CD14-positive monocyte (primary cell): ENCODE data around the gene POLL. TPM values are rescaled to one million over a fixed set of nuclear protein-coding genes. Genes with fewer than 3 reads are reported as not detected.

ENCODE experiments used
- DNase-seq, 3 donors: peaks; one replicate each; pipeline ENCODE4 v3.0.0-alpha.2; 2011 to 2022
- H2AFZ ChIP-seq: 2 replicates; pipeline ENCODE4 v1.6.0; 2012; ENCODE audit warnings: mild to moderate bottlenecking, low read depth, low read length, inconsistent platforms; ENCODE audit not compliant: insufficient read depth, poor library complexity, severe bottlenecking
- H3K27ac ChIP-seq, 2 donors: 1 replicate in 1 of 2; 2 replicates in 1 of 2; pipeline ENCODE4 v1.5.1; 2012 to 2013; ENCODE audit warnings: low read length in 2 of 2, control low read depth in 1 of 2, inconsistent platforms in 1 of 2, low read depth in 1 of 2, mild to moderate bottlenecking in 1 of 2
- H3K27me3 ChIP-seq, 2 donors: one replicate each; pipeline versions ENCODE4 v1.6.0 to v1.6.1; 2011 to 2013; ENCODE audit warnings: low read length in 2 of 2; ENCODE audit not compliant: control insufficient read depth in 2 of 2, insufficient read depth in 2 of 2
- H3K36me3 ChIP-seq, 2 donors: replicated peaks in 1 of 2; 1 replicate in 1 of 2; 2 replicates in 1 of 2; pipeline versions ENCODE4 v1.5.1 to v1.6.1; 2012 to 2013; ENCODE audit warnings: low read length in 2 of 2, control low read depth in 1 of 2, inconsistent platforms in 1 of 2, mild to moderate bottlenecking in 1 of 2; ENCODE audit not compliant: insufficient read depth in 2 of 2, control insufficient read depth in 1 of 2
- H3K4me1 ChIP-seq, 2 donors: 1 replicate in 1 of 2; 2 replicates in 1 of 2; pipeline versions ENCODE4 v1.5.1 to v1.6.1; 2012 to 2013; ENCODE audit warnings: low read length in 2 of 2, control low read depth in 1 of 2, inconsistent platforms in 1 of 2, mild to moderate bottlenecking in 1 of 2, moderate library complexity in 1 of 2; ENCODE audit not compliant: insufficient read depth in 2 of 2, control insufficient read depth in 1 of 2
- H3K4me2 ChIP-seq: replicated peaks from 2 replicates; pipeline ENCODE3; 2012; ENCODE audit warnings: low read length, moderate library complexity, mild to moderate bottlenecking; ENCODE audit not compliant: poor library complexity, severe bottlenecking; ENCODE audit errors: extremely low read depth
- H3K4me3 ChIP-seq, 3 experiments: fragments of 200-600 bp in 1 of 3; sonication (generic) in 1 of 3; replicated peaks in 1 of 3; 1 replicate in 2 of 3; 2 replicates in 1 of 3; pipeline ENCODE4 v1.5.1; 2011 to 2013; ENCODE audit warnings: low read length in 3 of 3, mild to moderate bottlenecking in 3 of 3, control low read depth in 2 of 3, low read depth in 2 of 3, inconsistent platforms in 1 of 3, moderate library complexity in 1 of 3
- H3K79me2 ChIP-seq: 2 replicates; pipeline ENCODE4 v1.6.0; 2012; ENCODE audit warnings: mild to moderate bottlenecking, control low read depth, inconsistent platforms, low read length, moderate library complexity; ENCODE audit not compliant: insufficient read depth
- H3K9ac ChIP-seq: 2 replicates; pipeline ENCODE4 v1.6.0; 2017; ENCODE audit warnings: low read length, mild to moderate bottlenecking; ENCODE audit not compliant: insufficient read depth, poor library complexity, severe bottlenecking
- H3K9me3 ChIP-seq, 2 donors: replicated peaks in 1 of 2; 1 replicate in 1 of 2; 2 replicates in 1 of 2; pipeline versions ENCODE4 v1.5.1 to v1.6.1; 2012 to 2013; ENCODE audit warnings: low read length in 2 of 2, control low read depth in 1 of 2; ENCODE audit not compliant: control insufficient read depth in 1 of 2, insufficient read depth in 1 of 2
- H4K20me1 ChIP-seq: 2 replicates; pipeline ENCODE4 v1.6.0; 2012; ENCODE audit warnings: mild to moderate bottlenecking, low read length, control low read depth, moderate library complexity; ENCODE audit not compliant: insufficient read depth
- H3K27ac Mint-ChIP-seq, 7 donors: one replicate each; pipeline ENCODE4 v1.8.0; 2020; ENCODE audit warnings: mild to moderate bottlenecking in 7 of 7, mixed read lengths in 7 of 7, moderate library complexity in 6 of 7, inconsistent platforms in 2 of 7
- H3K27me3 Mint-ChIP-seq, 3 donors: one replicate each; pipeline ENCODE4 v1.8.0; 2021 to 2022; ENCODE audit warnings: low read depth in 3 of 3, mild to moderate bottlenecking in 3 of 3, mixed read lengths in 3 of 3, moderate library complexity in 3 of 3, inconsistent platforms in 1 of 3
- H3K36me3 Mint-ChIP-seq, 2 donors: one replicate each; pipeline ENCODE4 v1.8.0; 2020; ENCODE audit warnings: mixed read lengths in 2 of 2, inconsistent platforms in 1 of 2, mild to moderate bottlenecking in 1 of 2
- H3K4me1 Mint-ChIP-seq: one replicate; pipeline ENCODE4 v1.8.0; 2020; ENCODE audit warnings: mild to moderate bottlenecking, mixed read lengths
- H3K4me3 Mint-ChIP-seq, 2 donors: one replicate each; pipeline ENCODE4 v1.8.0; 2020; ENCODE audit warnings: mild to moderate bottlenecking in 2 of 2, mixed read lengths in 2 of 2, moderate library complexity in 1 of 2
- H3K9me3 Mint-ChIP-seq, 7 donors: one replicate each; pipeline ENCODE4 v1.8.0; 2020 to 2022; ENCODE audit warnings: mixed read lengths in 7 of 7, mild to moderate bottlenecking in 6 of 7, moderate library complexity in 6 of 7, inconsistent platforms in 2 of 7
- CTCF ChIP-seq: fragments of 200-600 bp; IDR thresholded peaks from one replicate; pipeline ENCODE4 v1.8.0; 2022; ENCODE audit warnings: antibody characterized with exemption, mild to moderate bottlenecking
- WGBS: methylation state at CpG from one replicate; pipeline ENCODE4 v1.1.5; 2013; ENCODE audit warnings: missing lambda C conversion rate; ENCODE audit not compliant: insufficient coverage; 5-methylcytosine and 5-hydroxymethylcytosine counted together
- intact Hi-C, 2 donors: fragments of 100-400 bp; cut with micrococcal nuclease; formaldehyde crosslinking; loops; one replicate each; pipeline versions ENCODE4 v1.15.0 to v1.15.1; 2023
- polyA plus RNA-seq, 3 donors: library from polyadenylated mRNA; depleted of rRNA in 1 of 3; unstranded in 2 of 3; stranded (reverse) in 1 of 3; fragments of 300-500 nt in 2 of 3; fragments of >200 nt in 1 of 3; fragmentation: Illumina TruSeq in 2 of 3; gene quantifications; 1 replicate in 2 of 3; 2 replicates in 1 of 3; pipeline ENCODE4 v1.2.3, GENCODE V29; 2012 to 2021

Gene POLL
- polyA plus RNA-seq, 3 donors, result 9.9 to 37.0 (median 10.6) TPM

- no peaks in the 10 kb centered on the region for H3K9me3 ChIP-seq
- no CpG with 5 or more reads among the region's 2 CpGs for WGBS
- no peaks in the 10 kb centered on the region for H3K27me3 ChIP-seq
- no peak for TF ChIP-seq CTCF
- peaks cover 10% of the 10 kb centered on the region for H3K4me1 Mint-ChIP-seq
- no peak overlapping the region for H3K4me3 Mint-ChIP-seq
- intact Hi-C loops, result no loop called here
- no peak overlapping the region for H2AFZ ChIP-seq
- H3K4me3 ChIP-seq, result no peak overlapping the region
- H3K36me3 ChIP-seq, result peaks cover 4 to 8% of the 10 kb centered on the region in 2 donors
- H4K20me1 ChIP-seq, result no peaks in the 10 kb centered on the region
- no peak overlapping the region for H3K27ac ChIP-seq
- no peaks in the 10 kb centered on the region for H3K79me2 ChIP-seq
- DNase-seq, result no peak
- peaks cover 3 to 15% (median 13%) of the 10 kb centered on the region in 3 donors for H3K27me3 Mint-ChIP-seq
- H3K27ac Mint-ChIP-seq, result no peak overlapping the region
- H3K36me3 Mint-ChIP-seq, result peaks cover 10 to 16% of the 10 kb centered on the region in 2 donors
- peaks cover 0 to 4% of the 10 kb centered on the region in 2 donors for H3K4me1 ChIP-seq
- H3K9ac ChIP-seq, result no peak overlapping the region
- no peaks in the 10 kb centered on the region for H3K9me3 Mint-ChIP-seq
- no peak overlapping the region for H3K4me2 ChIP-seq
Measured at GRCh38 chr10:101558204-101558603, 29.9 kb downstream of the POLL start.

GRCh38 chr10:101557541-101557940, 30.5 kb downstream of the POLL start:
- intact Hi-C loops, result no loop called here
- Histone ChIP-seq H4K20me1 (no peaks in the 10 kb centered on the region), H3K4me3 (no peak overlapping the region), H3K36me3 (peaks cover 4 to 15% of the 10 kb centered on the region in 2 donors), H3K79me2 (no peaks in the 10 kb centered on the region), H3K9ac (no peak overlapping the region), H3K4me2 (no peak overlapping the region), H2AFZ (no peak overlapping the region), H3K27ac (no peak overlapping the region), H3K27me3 (no peaks in the 10 kb centered on the region), H3K4me1 (peaks cover 0 to 4% of the 10 kb centered on the region in 2 donors), H3K9me3 (no peaks in the 10 kb centered on the region)
- no peak for DNase-seq
- WGBS, result 100% methylated on average over 1 of the region's 2 CpGs
- Mint-ChIP-seq H3K4me1 (peaks cover 10% of the 10 kb centered on the region), H3K9me3 (no peaks in the 10 kb centered on the region), H3K4me3 (no peak overlapping the region), H3K36me3 (peaks cover 16 to 23% of the 10 kb centered on the region in 2 donors), H3K27me3 (peaks cover 2 to 12% (median 10%) of the 10 kb centered on the region in 3 donors), H3K27ac (no peak overlapping the region)
- no peak for TF ChIP-seq CTCF
